Stimulated activated effector memory CD8-positive, alpha-beta T cell treated with anti-CD3 and anti-CD28 coated beads, Interleukin-12 subunit alpha, Interleukin-12 subunit beta, amount 100 ng/mL, for 72 hours (primary cell): ENCODE data around the gene MORC2.

Experiments
- ATAC-seq: fragments of 150-1000 bp; cut with Tn5 transposase; 2 replicates; pipeline ENCODE4 v1.10.0; 2021
- DNase-seq, 2 donors: peaks; one replicate each; pipeline ENCODE4 v3.0.0; 2021 to 2022; ENCODE audit warnings: low spot score in 2 of 2
- H3K27ac Mint-ChIP-seq: one replicate; pipeline ENCODE4 v1.8.0; 2022; ENCODE audit warnings: mild to moderate bottlenecking, mixed read lengths
- H3K36me3 Mint-ChIP-seq: one replicate; pipeline ENCODE4 v1.8.0; 2022; ENCODE audit warnings: mild to moderate bottlenecking, mixed read lengths
- H3K4me1 Mint-ChIP-seq: one replicate; pipeline ENCODE4 v1.8.0; 2022; ENCODE audit warnings: mixed read lengths
- H3K4me3 Mint-ChIP-seq: one replicate; pipeline ENCODE4 v1.8.0; 2022; ENCODE audit warnings: mild to moderate bottlenecking, mixed read lengths
- H3K9me3 Mint-ChIP-seq: one replicate; pipeline ENCODE4 v1.8.0; 2022; ENCODE audit warnings: mixed read lengths

MORC2 gene

GRCh38 chr22:30890686-30891442 is 77.7 kb downstream of the MORC2 start:
- H3K27ac Mint-ChIP-seq, result peak overlapping the region; percentile 15
- H3K36me3 Mint-ChIP-seq, result peaks cover 10% of the 10 kb centered on the region
- DNase-seq (no peak), ATAC-seq (peak; percentile 53)
- H3K4me1 Mint-ChIP-seq, result peaks cover 20% of the 10 kb centered on the region
- H3K9me3 Mint-ChIP-seq, result no peaks in the 10 kb centered on the region
- no peak overlapping the region for H3K4me3 Mint-ChIP-seq

- Mint-ChIP-seq H3K4me1 (peaks cover 20% of the 10 kb centered on the region), H3K4me3 (no peak overlapping the region), H3K9me3 (no peaks in the 10 kb centered on the region), H3K27ac (peak overlapping the region; percentile 15), H3K36me3 (peaks cover 10% of the 10 kb centered on the region)
- DNase-seq, result no peak
- ATAC-seq, result no peak
These were observed 78.5 kb downstream of the MORC2 start for GRCh38 chr22:30889996-30890480.

GRCh38 chr22:30889268-30889995 is 79.1 kb downstream of the MORC2 start:
- Mint-ChIP-seq H3K36me3 (peaks cover 10% of the 10 kb centered on the region), H3K27ac (no peak overlapping the region), H3K4me1 (peaks cover 20% of the 10 kb centered on the region), H3K9me3 (no peaks in the 10 kb centered on the region), H3K4me3 (no peak overlapping the region)
- DNase-seq (no peak), ATAC-seq (no peak)

- Mint-ChIP-seq H3K27ac (no peak overlapping the region), H3K4me3 (no peak overlapping the region), H3K36me3 (peaks cover 10% of the 10 kb centered on the region), H3K9me3 (no peaks in the 10 kb centered on the region), H3K4me1 (peaks cover 15% of the 10 kb centered on the region)
- no peak for ATAC-seq
- DNase-seq, result no peak
These were observed 80.7 kb downstream of the MORC2 start for GRCh38 chr22:30887861-30888260.

- no peak overlapping the region for H3K4me3 Mint-ChIP-seq
- H3K27ac Mint-ChIP-seq, result no peak overlapping the region
- no peak for DNase-seq
- ATAC-seq, result no peak
- H3K4me1 Mint-ChIP-seq, result peaks cover 15% of the 10 kb centered on the region
- H3K9me3 Mint-ChIP-seq, result no peaks in the 10 kb centered on the region
- H3K36me3 Mint-ChIP-seq, result peaks cover 10% of the 10 kb centered on the region
These were observed 81.1 kb downstream of the MORC2 start for GRCh38 chr22:30887453-30887852.

- H3K27ac Mint-ChIP-seq, result no peak overlapping the region
- ATAC-seq (no peak), DNase-seq (no peak)
- H3K4me1 Mint-ChIP-seq, result peaks cover 6% of the 10 kb centered on the region
- H3K4me3 Mint-ChIP-seq, result no peak overlapping the region
- no peaks in the 10 kb centered on the region for H3K9me3 Mint-ChIP-seq
- H3K36me3 Mint-ChIP-seq, result no peaks in the 10 kb centered on the region
These were observed 83.0 kb downstream of the MORC2 start for GRCh38 chr22:30885591-30885990.

GRCh38 chr22:30885001-30885366 is 83.6 kb downstream of the MORC2 start:
- DNase-seq (no peak), ATAC-seq (no peak)
- H3K9me3 Mint-ChIP-seq, result no peaks in the 10 kb centered on the region
- no peak overlapping the region for H3K4me3 Mint-ChIP-seq
- peak overlapping the region; percentile 8 for H3K27ac Mint-ChIP-seq
- no peaks in the 10 kb centered on the region for H3K36me3 Mint-ChIP-seq
- peaks cover under 1% of the 10 kb centered on the region for H3K4me1 Mint-ChIP-seq

- Mint-ChIP-seq H3K9me3 (no peaks in the 10 kb centered on the region), H3K4me1 (no peaks in the 10 kb centered on the region), H3K27ac (peak overlapping the region; percentile 8), H3K36me3 (no peaks in the 10 kb centered on the region), H3K4me3 (no peak overlapping the region)
- ATAC-seq, result no peak
- no peak for DNase-seq
These were observed 84.2 kb downstream of the MORC2 start for GRCh38 chr22:30884211-30885000.

GRCh38 chr22:30883586-30884145 is 84.9 kb downstream of the MORC2 start:
- DNase-seq, result no peak
- no peak overlapping the region for H3K4me3 Mint-ChIP-seq
- H3K27ac Mint-ChIP-seq, result no peak overlapping the region
- no peak for ATAC-seq
- no peaks in the 10 kb centered on the region for H3K4me1 Mint-ChIP-seq
- no peaks in the 10 kb centered on the region for H3K36me3 Mint-ChIP-seq
- H3K9me3 Mint-ChIP-seq, result no peaks in the 10 kb centered on the region

- Mint-ChIP-seq H3K4me1 (no peaks in the 10 kb centered on the region), H3K4me3 (no peak overlapping the region), H3K27ac (no peak overlapping the region), H3K9me3 (no peaks in the 10 kb centered on the region), H3K36me3 (no peaks in the 10 kb centered on the region)
- DNase-seq (no peak), ATAC-seq (no peak)
These were observed 85.5 kb downstream of the MORC2 start for GRCh38 chr22:30882974-30883533.

- ATAC-seq (no peak), DNase-seq (no peak)
- Mint-ChIP-seq H3K36me3 (no peaks in the 10 kb centered on the region), H3K9me3 (no peaks in the 10 kb centered on the region), H3K27ac (no peak overlapping the region), H3K4me1 (no peaks in the 10 kb centered on the region), H3K4me3 (no peak overlapping the region)
These were observed 86.3 kb downstream of the MORC2 start for GRCh38 chr22:30882184-30882717.

GRCh38 chr22:30881361-30882183 is 87.0 kb downstream of the MORC2 start:
- Mint-ChIP-seq H3K4me1 (no peaks in the 10 kb centered on the region), H3K4me3 (no peak overlapping the region), H3K36me3 (no peaks in the 10 kb centered on the region), H3K9me3 (no peaks in the 10 kb centered on the region), H3K27ac (no peak overlapping the region)
- DNase-seq, result no peak
- ATAC-seq, result no peak

- ATAC-seq (no peak), DNase-seq (no peak)
- peak overlapping the region; percentile 58 for H3K27ac Mint-ChIP-seq
- no peaks in the 10 kb centered on the region for H3K9me3 Mint-ChIP-seq
- no peaks in the 10 kb centered on the region for H3K36me3 Mint-ChIP-seq
- H3K4me3 Mint-ChIP-seq, result no peak overlapping the region
- H3K4me1 Mint-ChIP-seq, result no peaks in the 10 kb centered on the region
These were observed 87.7 kb downstream of the MORC2 start for GRCh38 chr22:30880847-30881246.

- ATAC-seq (no peak), DNase-seq (no peak)
- H3K27ac Mint-ChIP-seq, result peak overlapping the region; percentile 58
- H3K4me3 Mint-ChIP-seq, result no peak overlapping the region
- no peaks in the 10 kb centered on the region for H3K4me1 Mint-ChIP-seq
- H3K9me3 Mint-ChIP-seq, result no peaks in the 10 kb centered on the region
- H3K36me3 Mint-ChIP-seq, result no peaks in the 10 kb centered on the region
These were observed 88.4 kb downstream of the MORC2 start for GRCh38 chr22:30880181-30880601.
